HG03045 (cell line): Measurements from ENCODE around the gene PSME1.
"Not testable (repeated sequence)": the region's sequence is repeated elsewhere in the genome, so short reads cannot be mapped to it uniquely, and the experiment has no call there.

Source experiments
- ATAC-seq: cut with Tn5 transposase; IDR thresholded peaks from one replicate; pipeline ENCODE4 v1.9.1; 2021; ENCODE audit warnings: mild to moderate bottlenecking, moderate library complexity; ENCODE audit not compliant: unreplicated experiment

PSME1 gene

GRCh38 chr14:24103451-24103850 lies 32.5 kb upstream of the PSME1 start:
- ATAC-seq: no peak

DNA sequence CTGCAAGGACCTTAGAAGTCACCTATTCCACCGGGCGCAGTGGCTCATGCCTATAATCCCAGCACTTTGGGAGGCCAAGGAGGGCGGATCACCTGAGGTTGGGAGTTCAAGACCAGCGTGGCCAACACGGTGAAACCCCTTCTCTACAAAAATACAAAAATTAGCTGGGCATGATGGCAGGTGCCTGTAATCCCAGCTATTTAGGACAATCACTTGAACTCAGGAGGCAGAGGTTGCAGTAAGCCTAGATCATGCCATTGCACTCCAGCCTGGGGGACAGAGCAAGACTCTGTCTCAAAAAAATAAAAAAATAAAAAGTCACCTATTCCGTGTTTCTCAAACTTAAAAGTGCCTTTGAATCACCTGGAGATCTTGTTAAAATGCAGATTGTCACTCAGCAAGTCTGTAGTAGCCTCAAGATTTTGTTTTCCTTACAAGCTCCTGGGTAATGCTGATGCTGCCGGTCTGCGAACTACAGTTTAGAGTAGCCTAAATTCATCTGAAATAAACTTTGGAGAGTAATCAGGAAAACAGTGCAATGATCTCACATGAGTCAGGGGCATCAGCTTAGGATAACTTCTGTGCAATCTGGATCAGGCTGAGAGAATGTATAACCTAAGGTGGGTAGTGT lies 30.3 kb upstream of the PSME1 start:
- ATAC-seq: not testable (repeated sequence)

DNA sequence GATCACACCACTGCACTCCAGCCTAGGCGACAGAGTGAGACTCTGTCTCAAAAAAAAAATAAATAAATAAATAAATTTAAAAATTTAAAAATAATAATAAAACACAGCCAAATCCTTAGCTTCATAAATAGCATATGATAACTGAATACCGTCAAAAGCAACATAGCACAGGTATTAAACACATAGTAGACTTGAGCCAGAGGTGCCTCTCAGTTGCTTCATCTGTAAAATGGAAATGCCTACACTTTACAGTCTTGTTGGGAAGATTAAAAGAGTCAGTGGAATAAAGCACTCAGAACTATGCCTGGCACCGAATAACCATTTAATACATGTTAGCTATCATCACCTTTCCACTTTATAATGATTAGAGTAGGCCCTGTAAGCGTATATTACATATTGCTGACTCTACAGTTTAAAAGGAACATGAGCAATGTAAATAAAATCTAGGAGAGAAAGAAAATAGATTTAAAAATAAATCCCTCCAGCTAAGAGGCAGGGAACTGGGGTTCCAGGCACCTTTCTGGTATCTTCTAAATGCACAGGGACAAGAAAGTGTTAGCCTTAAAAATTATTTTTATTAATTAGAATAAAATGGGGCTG lies 29.2 kb upstream of the PSME1 start:
- ATAC-seq: no peak

GRCh38 chr14:24108336-24108874 lies 27.6 kb upstream of the PSME1 start:
- ATAC-seq: peak; percentile 19

- no peak for ATAC-seq
These were observed 25.9 kb upstream of the PSME1 start for GRCh38 chr14:24110060-24110459.

DNA sequence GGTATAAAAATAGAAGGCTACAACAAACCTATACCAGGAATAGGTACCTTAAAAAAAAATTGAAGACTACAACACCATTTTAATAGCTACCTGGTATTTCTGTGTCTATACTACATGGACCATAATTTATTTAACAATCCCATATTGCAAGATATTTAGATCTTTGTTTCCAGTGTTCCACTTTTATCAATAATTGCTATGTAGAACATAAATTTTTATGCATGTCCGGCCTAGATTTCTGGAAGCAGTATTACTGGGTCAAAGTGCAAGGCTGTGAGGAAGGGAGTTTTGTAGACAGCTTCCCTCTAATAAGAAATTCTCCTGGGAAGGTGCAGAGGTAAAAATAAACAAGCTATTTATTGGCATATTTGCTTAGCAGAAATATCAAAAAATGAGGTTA lies 25.5 kb upstream of the PSME1 start:
- ATAC-seq: no peak

GRCh38 chr14:24113379-24113800 lies 22.6 kb upstream of the PSME1 start:
- no peak for ATAC-seq

DNA sequence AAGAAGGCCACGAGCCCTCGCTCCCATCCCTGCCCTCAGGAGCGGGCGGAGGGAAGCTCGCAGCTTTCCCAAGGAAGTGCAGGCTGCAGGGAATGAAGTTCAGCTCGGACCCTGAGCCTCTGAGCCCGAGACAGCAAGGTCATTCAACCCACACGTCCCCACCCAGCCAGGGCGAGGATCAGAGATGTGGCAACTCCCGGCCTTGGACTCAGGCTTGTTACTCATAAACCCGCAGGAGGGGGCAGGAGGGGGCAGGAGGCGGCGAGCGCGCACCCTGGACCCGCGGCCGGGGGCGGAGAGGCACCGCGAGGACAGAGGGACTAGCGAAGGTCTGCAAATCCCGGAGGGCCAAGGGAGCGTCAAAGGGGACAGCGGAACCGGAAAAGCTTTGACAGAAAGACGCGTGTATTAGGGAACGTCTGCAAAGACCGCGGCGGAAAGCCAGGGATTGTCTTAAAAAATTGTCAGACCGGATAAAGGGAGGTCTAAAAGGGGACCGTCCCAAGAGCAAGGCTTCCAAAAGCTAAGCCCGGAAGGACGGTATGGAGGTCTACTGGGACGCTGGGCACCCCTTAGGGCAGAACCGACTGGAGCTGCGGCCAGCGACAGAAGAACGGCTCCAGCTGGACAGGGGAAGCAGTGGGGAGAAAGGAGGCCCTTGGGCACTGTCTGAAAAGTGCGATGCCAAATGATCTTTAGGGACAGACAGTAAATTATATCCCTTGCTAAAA lies 22.0 kb upstream of the PSME1 start:
- ATAC-seq: peak; percentile 29

GRCh38 chr14:24114532-24115421 lies 21.2 kb upstream of the PSME1 start, which contains the start of the genes DCAF11 and NRL:
TSS of gene DCAF11 (plus strand) at chr14:24114777. CDS start at chr14:24115595, 818 bp downstream.
TSS of gene NRL (minus strand) at chr14:24114949. CDS start at chr14:24082848, 32,101 bp downstream.
- ATAC-seq: peak; percentile 84

DNA sequence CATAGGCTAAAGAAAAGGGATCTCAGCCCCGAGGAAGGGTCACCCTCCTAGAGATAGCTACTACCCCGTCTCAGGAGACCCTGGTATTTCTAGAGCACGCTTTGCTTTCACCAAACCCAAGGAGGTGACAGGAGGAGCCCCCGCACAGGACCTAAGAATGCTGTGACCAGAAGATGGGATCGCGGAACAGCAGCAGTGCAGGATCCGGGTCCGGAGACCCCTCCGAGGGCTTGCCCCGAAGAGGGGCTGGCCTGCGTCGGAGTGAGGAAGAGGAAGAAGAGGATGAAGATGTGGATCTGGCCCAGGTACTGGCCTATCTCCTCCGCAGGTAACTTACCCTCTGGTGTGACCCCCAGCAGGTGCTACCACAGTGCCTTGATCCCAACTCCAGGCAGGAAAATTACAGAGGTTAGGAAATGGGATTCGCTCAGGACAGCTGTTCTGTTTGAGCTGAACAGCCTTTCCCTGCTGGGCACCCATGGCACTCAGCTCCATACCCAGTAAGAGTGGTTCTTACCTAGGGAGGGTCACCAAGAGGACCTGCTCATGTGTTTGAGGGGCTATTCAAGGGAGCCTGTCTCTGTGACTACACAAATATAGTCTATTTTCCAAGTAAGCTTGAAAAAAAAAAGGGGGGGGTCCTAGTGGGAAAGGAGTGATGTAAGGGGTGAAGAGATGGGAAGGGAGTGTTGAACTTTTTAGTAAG lies 20.4 kb upstream of the PSME1 start:
- ATAC-seq: no peak

DNA sequence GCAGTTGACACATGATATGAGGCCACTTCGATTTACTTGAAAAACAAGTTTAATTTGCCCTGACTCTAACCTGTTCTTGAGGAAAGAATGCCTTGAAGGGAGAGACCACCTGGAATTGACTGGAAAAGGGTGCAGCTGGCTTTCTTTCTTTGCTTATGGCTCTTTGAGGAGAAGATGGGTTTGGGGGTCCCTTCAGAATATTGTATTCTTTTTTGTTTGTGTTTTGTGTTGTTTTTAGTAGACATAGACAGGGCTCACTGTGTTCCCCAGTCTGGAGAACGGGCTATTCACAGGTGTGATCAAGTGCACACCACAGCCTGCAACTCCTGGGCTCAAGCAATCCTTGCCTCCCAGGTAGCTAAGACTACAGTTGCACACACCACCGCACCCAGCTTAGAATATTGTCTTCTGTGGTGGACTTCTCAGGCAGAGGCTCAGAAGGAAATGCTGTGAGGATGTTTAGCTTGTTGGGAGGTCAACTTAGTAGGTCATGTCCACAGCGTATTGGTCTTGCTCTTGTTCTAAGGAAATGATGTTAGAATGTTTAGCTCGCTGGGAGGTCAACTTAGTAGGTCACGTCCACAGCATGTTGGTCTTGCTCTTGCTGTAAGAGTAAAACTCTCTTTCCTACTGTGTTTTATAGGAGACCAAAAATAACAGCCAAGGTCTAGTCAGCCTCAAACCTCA lies 19.7 kb upstream of the PSME1 start:
- ATAC-seq: no peak

DNA sequence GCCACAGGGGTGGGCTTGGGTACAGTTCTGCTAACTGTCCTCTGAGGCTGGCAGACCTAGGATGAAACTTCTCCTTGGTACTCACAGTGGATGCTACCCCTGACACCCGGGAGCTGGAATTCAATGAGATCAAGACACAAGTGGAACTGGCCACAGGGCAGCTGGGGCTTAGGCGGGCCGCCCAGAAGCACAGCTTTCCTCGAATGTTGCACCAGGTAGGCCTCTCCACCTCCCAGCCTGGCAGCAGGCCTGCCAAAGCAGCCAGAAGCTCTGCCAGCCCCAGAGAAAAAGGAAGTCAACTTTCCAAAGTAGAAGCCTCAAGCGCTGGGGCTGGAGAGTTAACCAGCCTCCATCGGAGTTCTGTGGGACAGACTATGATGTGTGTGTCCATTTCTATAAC lies 18.8 kb upstream of the PSME1 start:
- no peak for ATAC-seq

- ATAC-seq: no peak
These were observed 16.3 kb upstream of the PSME1 start for GRCh38 chr14:24119691-24120090.

- ATAC-seq: no peak
These were observed 14.8 kb upstream of the PSME1 start for GRCh38 chr14:24121210-24121609.

- ATAC-seq: no peak
These were observed 13.6 kb upstream of the PSME1 start for GRCh38 chr14:24122416-24122815.

- ATAC-seq: no peak
These were observed 13.1 kb upstream of the PSME1 start for GRCh38 chr14:24122898-24123297.

- ATAC-seq: peak; percentile 44
These were observed 12.3 kb upstream of the PSME1 start for GRCh38 chr14:24123424-24124417.

DNA sequence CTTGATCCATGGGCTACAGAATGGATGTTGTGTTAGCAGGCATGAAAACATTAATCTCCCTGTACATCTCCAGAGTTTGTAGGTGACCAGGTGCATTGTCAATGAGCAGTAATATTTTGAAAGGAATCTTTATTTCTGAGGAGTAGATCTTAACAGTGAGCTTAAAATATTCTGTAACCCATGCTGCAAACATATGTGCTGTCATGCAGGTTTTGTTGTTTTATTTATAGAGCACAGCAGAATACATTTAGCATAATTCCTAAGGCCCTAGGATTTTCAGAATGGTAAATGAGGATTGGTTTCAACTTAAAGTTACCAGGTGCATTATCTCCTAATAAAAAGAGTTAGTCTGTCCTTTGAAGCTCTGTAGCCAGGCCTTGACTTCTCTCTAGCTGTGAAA lies 9.1 kb upstream of the PSME1 start:
- ATAC-seq: no peak
